ENCODE measurements around the gene ABLIM2. TPM values are rescaled to one million over a fixed set of nuclear protein-coding genes. Genes with fewer than 3 reads are reported as not detected.

The ABLIM2 gene
- total RNA-seq, 1 donor from 2014 or later, result 7.5 TPM

DNA sequence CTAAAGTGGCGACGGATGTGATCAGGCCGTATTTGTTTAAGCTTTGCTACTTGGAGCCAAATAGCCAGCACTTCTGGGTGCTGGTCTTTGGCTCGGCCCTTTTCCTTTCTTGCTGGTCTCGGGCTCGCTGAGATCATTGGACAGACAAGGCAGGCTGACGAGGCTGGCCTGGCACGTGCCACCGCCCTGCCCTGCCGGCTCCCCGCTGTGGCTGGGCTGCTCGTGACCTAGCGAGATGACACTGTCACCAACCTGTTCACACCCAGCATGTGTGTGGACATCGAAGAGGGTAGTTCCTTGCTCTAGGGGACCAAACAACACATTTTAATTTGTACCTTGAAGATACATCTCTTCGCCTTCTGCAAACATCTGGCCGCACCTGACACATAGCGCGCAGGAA lies 98.0 kb downstream of the ABLIM2 start:
- no peak overlapping the region for H3K4me3 Mint-ChIP-seq (ENCODE audit: unreplicated experiment)
- H3K27me3 Mint-ChIP-seq (ENCODE audit: unreplicated experiment), result peaks cover 8% of the 10 kb centered on the region
- TF ChIP-seq, protein P1, sequence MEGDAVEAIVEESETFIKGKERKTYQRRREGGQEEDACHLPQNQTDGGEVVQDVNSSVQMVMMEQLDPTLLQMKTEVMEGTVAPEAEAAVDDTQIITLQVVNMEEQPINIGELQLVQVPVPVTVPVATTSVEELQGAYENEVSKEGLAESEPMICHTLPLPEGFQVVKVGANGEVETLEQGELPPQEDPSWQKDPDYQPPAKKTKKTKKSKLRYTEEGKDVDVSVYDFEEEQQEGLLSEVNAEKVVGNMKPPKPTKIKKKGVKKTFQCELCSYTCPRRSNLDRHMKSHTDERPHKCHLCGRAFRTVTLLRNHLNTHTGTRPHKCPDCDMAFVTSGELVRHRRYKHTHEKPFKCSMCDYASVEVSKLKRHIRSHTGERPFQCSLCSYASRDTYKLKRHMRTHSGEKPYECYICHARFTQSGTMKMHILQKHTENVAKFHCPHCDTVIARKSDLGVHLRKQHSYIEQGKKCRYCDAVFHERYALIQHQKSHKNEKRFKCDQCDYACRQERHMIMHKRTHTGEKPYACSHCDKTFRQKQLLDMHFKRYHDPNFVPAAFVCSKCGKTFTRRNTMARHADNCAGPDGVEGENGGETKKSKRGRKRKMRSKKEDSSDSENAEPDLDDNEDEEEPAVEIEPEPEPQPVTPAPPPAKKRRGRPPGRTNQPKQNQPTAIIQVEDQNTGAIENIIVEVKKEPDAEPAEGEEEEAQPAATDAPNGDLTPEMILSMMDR (IDR thresholded peaks at IDR 0.05; ENCODE audit: partially characterized antibody, unreplicated experiment), result no peak

DNA sequence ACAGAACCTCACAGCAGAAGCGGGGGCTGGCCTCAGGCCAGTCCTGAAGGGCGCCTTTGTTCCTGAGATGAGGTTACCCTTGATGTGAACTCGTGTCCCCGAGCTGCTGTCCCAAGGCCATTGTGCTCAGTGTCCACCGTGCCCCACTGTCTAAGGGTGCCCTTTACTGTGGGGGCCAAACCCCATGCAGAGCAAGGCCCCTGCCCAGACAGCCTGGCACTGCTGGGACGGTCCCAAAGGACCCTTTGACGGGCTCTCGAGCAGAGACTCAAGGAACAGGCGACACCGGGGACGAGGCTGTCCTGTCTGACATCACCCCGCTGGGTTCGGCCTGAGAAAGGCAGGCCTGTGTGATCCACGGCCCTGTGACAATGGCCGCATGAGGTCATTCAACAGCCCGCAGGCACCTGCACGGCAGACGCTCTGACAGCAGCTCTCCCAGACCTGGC lies 100.6 kb downstream of the ABLIM2 start:
- peaks cover 5% of the 10 kb centered on the region for H3K4me1 Mint-ChIP-seq (ENCODE audit: low read depth, unreplicated experiment)
- no peak overlapping the region for H3K27ac Mint-ChIP-seq (ENCODE audit: unreplicated experiment)
- peaks cover 12% of the 10 kb centered on the region for H3K27me3 Mint-ChIP-seq (ENCODE audit: unreplicated experiment)
- peaks cover 12% of the 10 kb centered on the region for H3K9me3 Mint-ChIP-seq (ENCODE audit: unreplicated experiment)
- TF ChIP-seq, protein P1 (IDR thresholded peaks at IDR 0.05; ENCODE audit: partially characterized antibody, unreplicated experiment), result no peak
- no peak overlapping the region for H3K4me3 Mint-ChIP-seq (ENCODE audit: unreplicated experiment)
- peaks cover 12% of the 10 kb centered on the region for H3K36me3 Mint-ChIP-seq (ENCODE audit: unreplicated experiment)
- DNase-seq, result no peak

More for the DNA sequence above, 98.0 kb downstream of the ABLIM2 start:
- Mint-ChIP-seq H3K27ac (ENCODE audit: unreplicated experiment) (no peak overlapping the region), H3K4me1 (ENCODE audit: low read depth, unreplicated experiment) (no peaks in the 10 kb centered on the region), H3K9me3 (ENCODE audit: unreplicated experiment) (peaks cover 28% of the 10 kb centered on the region), H3K36me3 (ENCODE audit: unreplicated experiment) (peaks cover 37% of the 10 kb centered on the region)
- no peak for DNase-seq

DNA sequence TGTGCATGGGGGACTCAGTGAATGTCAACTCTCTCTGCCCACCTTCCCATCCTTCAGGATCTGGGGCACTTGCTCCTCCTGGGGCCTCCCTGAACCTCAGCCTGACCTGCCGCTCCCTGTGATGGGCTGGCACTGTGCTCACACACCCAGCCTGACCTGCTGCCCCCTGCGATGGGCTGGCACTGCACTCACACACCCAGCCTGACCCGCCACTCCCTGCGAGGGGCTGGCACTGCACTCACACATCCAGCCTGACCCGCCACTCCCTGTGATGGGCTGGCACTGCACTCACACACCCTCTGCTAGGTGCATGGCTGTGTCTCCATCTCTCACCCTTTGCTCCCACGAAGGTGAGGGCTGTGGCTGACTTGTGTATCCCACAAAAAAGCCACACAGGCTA lies 103.4 kb downstream of the ABLIM2 start:
- TF ChIP-seq, protein P1 (IDR thresholded peaks at IDR 0.05; ENCODE audit: partially characterized antibody, unreplicated experiment), result no peak
- peaks cover 9% of the 10 kb centered on the region for H3K36me3 Mint-ChIP-seq (ENCODE audit: unreplicated experiment)
- no peak overlapping the region for H3K4me3 Mint-ChIP-seq (ENCODE audit: unreplicated experiment)
- peaks cover 10% of the 10 kb centered on the region for H3K27me3 Mint-ChIP-seq (ENCODE audit: unreplicated experiment)
- peaks cover 7% of the 10 kb centered on the region for H3K4me1 Mint-ChIP-seq (ENCODE audit: low read depth, unreplicated experiment)
- no peak overlapping the region for H3K27ac Mint-ChIP-seq (ENCODE audit: unreplicated experiment)
- DNase-seq, result no peak
- H3K9me3 Mint-ChIP-seq (ENCODE audit: unreplicated experiment), result peaks cover 7% of the 10 kb centered on the region

DNA sequence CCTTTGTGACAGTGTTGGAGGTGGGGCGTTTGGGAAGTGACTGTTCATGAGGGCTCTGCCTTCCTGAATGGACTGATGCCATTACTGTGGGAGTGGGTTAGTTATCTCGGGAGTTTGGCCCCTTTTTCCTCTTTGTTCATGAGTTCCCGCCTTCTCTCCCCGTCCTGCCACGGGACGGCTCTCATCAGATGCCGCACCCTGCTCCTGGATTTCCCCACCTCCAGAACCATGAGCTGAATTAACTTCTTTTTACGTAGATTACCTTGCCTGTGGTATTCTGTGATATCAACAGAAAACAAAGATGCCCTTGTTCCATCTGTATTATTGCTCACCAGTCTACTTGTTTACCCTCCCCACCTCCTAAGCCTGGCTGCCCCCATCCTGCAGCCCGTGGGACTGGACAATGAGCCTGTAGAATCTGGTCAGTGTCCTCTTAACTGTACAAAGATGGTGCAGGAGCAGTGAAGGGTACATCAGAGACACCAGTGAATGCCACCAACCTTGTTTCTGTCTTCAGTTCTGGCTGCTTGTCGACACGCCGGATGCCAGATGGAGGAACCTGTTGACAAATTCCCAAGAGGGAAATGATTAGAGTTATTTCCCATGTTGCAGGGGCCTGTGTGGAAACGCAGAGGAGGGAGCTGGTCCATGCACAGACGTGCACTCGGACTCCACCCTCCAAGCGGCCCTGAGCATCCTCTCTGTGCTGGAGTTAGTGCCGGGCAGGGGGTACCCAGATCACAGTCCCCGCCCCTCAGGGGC lies 104.7 kb downstream of the ABLIM2 start:
- H3K36me3 Mint-ChIP-seq (ENCODE audit: unreplicated experiment), result peaks cover 4% of the 10 kb centered on the region
- DNase-seq, result no peak

More for the DNA sequence above, 104.7 kb downstream of the ABLIM2 start:
- H3K27ac Mint-ChIP-seq (ENCODE audit: unreplicated experiment), result peak overlapping the region; percentile 28
- TF ChIP-seq, protein P1 (IDR thresholded peaks at IDR 0.05; ENCODE audit: partially characterized antibody, unreplicated experiment), result no peak
- no peak overlapping the region for H3K4me3 Mint-ChIP-seq (ENCODE audit: unreplicated experiment)
- peaks cover 7% of the 10 kb centered on the region for H3K4me1 Mint-ChIP-seq (ENCODE audit: low read depth, unreplicated experiment)
- H3K9me3 Mint-ChIP-seq (ENCODE audit: unreplicated experiment), result peaks cover 4% of the 10 kb centered on the region
- peaks cover 13% of the 10 kb centered on the region for H3K27me3 Mint-ChIP-seq (ENCODE audit: unreplicated experiment)
